Uterus (tissue), 2 donors: ENCODE results near the gene HNRNPUL1.

Experiments
- POLR2A ChIP-seq, 2 donors: fragments of 450-650 bp; IDR thresholded peaks; one replicate each; pipeline ENCODE4 v1.6.1; 2016; ENCODE audit warnings: antibody characterized with exemption in 2 of 2, mild to moderate bottlenecking in 1 of 2, moderate library complexity in 1 of 2
- TF ChIP-seq, protein P1 (sequence below), 4 experiments: fragments of 200-600 bp in 2 of 4; fragments of 450-650 bp in 2 of 4; sonication (generic) in 2 of 4; IDR thresholded peaks; one replicate each; pipeline ENCODE4 v1.5.1; 2016 to 2019; ENCODE audit warnings: antibody characterized with exemption in 4 of 4, mild to moderate bottlenecking in 2 of 4, moderate library complexity in 1 of 4

DNA sequence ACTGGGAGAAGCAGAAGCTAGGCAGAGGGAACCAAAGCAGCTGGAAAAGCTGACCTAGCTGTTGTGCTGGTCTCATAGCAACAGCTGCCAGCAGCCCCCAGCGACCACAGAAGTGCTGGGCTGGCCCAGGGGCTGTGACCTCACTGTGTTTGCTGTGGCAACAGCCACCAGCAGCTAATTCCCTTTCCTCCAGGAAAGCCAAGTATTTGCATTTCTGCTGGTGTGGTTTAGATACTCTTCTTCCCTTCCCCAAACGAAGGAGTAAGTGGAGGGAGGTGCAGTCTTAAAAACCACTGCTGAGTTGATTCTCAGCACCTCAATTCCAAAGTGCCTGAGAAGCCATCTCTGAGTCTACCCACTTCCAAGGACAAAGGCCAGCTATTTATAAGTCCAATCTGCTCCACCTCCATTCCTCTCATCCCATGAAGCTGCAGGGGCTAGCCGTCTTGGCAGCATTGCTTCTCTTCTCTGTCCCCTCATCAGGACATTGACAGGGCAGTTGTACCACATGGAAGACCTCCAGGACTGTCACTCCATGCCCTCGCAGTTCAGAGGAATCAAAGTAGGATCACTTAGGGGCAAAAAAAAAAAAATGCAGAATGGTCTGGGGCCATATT, 34.3 kb downstream of the HNRNPUL1 start:
- TF ChIP-seq, protein P1, sequence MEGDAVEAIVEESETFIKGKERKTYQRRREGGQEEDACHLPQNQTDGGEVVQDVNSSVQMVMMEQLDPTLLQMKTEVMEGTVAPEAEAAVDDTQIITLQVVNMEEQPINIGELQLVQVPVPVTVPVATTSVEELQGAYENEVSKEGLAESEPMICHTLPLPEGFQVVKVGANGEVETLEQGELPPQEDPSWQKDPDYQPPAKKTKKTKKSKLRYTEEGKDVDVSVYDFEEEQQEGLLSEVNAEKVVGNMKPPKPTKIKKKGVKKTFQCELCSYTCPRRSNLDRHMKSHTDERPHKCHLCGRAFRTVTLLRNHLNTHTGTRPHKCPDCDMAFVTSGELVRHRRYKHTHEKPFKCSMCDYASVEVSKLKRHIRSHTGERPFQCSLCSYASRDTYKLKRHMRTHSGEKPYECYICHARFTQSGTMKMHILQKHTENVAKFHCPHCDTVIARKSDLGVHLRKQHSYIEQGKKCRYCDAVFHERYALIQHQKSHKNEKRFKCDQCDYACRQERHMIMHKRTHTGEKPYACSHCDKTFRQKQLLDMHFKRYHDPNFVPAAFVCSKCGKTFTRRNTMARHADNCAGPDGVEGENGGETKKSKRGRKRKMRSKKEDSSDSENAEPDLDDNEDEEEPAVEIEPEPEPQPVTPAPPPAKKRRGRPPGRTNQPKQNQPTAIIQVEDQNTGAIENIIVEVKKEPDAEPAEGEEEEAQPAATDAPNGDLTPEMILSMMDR (IDR thresholded peaks at IDR 0.05) = no peak
- no peak for TF ChIP-seq POLR2A (IDR thresholded peaks at IDR 0.05)
